HG02840 (cell line): ENCODE measurements around the gene GTF2IRD1.
"Not testable (repeated sequence)": the region's sequence is repeated elsewhere in the genome, so short reads cannot be mapped to it uniquely, and the experiment has no call there.

ENCODE experiments used
- ATAC-seq: cut with Tn5 transposase; IDR thresholded peaks from one replicate; pipeline ENCODE4 v1.9.1; 2021; ENCODE audit warnings: mild to moderate bottlenecking, moderate library complexity, moderate number of reproducible peaks; ENCODE audit not compliant: unreplicated experiment, low FRiP score

Gene GTF2IRD1

GRCh38 chr7:74507538-74508319 is 54.0 kb downstream of the GTF2IRD1 start:
- ATAC-seq = no peak

- ATAC-seq = not testable (repeated sequence)
These were observed 55.7 kb downstream of the GTF2IRD1 start for GRCh38 chr7:74509453-74509852.

DNA sequence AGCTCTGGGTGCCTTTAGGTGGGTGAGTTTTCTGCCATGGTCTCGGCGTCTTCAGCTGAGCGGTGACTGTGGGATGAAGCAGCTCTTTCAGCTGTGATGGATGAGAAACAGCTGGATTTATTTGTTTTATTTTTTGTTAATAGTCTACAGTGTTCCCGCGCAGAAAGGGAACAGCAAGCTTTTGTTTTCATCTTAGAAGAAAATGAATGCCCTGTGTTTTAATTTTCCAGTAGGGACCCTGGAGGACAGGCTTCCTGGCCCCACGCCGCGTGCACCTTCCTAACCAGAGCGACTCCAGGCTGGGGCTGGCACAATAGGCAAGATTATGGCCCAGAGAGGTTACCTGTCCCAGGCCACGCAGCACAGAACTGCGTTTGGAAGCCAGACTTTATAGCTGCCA is 57.6 kb downstream of the GTF2IRD1 start:
- no peak for ATAC-seq

DNA sequence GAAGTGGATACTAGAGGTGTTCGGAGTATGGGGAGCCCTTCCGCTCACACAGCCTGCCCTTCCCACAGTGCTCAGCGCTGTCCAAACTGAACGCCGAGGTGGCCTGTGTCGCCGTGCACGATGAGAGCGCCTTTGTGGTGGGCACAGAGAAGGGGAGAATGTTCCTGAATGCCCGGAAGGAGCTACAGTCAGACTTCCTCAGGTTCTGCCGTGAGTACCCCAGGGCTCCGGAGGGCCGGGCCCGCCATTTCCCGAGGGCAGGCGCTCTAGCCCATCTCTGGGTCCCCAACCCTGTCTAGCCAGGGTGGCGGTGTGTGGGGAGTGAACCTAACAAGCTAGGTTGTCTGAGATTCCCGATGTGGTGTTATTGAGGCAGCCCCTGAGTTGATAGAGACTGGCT is 59.1 kb downstream of the GTF2IRD1 start:
- no peak for ATAC-seq

DNA sequence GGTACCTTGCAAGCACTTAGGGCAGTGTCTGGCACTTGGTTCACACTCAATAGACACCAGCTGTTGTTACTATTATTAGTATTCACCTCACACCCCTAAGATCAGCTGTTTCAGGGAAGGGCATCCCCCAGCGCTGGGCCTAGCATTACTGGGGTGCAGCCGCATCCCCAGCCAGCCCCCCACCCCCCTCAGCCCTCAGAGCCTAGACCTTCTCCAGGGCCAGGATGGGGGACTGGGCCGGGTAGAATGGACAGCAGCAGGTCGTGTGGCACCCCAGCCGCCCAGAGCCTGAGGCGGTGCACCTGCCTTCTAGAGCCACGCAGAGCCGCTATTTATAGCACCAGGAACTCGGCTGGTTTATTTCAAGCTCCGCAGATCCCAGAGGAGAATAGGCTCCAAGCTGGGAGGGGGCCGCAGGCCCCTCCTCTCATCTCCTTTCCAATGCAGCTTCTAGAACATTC is 60.5 kb downstream of the GTF2IRD1 start:
- ATAC-seq = no peak

DNA sequence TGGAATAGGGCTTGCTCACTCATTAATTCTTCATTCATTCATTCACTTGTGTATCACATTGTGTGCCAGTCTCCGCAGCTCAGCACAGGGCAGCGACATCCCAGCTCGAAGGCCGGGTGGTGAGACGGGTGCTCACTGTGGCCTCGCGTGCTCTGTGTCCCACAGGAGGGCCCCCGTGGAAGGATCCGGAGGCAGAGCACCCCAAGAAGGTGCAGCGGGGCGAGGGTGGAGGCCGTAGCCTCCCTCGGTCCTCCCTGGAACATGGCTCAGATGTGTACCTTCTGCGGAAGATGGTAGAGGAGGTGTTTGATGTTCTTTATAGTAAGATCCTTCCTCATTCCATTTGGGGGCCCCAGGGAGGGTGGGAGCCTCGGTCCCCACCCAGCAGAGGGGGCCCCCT is 61.6 kb downstream of the GTF2IRD1 start:
- ATAC-seq = no peak

DNA sequence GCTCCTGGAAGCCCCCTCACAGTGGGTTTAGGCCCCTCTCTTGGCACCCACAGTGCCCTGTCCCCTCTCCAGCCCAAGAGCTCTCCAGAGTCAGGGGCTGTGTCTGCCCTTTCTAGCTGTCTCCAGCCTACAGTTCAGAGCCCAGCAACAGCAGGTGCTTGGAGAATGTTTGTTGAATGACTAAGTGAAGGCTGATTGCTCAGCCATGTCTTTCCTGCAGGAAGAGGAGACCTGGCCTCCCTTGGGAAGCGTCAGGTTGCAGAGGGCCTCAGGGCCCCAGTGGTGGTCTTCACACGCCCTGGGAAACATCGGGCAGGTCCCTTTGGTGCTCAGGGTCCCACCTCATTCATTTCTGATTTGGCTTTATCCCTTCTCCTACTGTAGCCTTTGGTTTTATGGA is 62.5 kb downstream of the GTF2IRD1 start:
- ATAC-seq = no peak

- ATAC-seq = no peak
These were observed 64.3 kb downstream of the GTF2IRD1 start for GRCh38 chr7:74518041-74518440.

DNA sequence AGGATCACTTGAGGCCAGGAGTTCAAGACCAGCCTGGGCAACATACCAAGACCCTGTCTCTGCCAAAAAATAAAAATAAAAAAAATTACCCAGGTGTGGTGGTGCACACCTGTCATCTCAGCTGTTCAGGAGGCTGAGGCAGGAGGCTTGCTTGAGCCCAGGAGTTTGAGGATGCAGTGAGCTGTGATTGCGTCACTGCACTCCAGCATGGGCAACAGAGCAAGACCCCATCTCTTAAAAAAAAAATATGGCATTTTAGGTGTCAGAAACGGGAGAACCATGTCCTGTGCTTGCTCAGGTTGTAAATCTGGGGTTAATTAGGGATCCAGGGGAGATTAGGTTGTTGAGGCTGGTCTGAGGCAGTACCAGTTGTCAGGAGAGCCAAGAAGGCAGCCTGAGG is 64.9 kb downstream of the GTF2IRD1 start:
- no peak for ATAC-seq

DNA sequence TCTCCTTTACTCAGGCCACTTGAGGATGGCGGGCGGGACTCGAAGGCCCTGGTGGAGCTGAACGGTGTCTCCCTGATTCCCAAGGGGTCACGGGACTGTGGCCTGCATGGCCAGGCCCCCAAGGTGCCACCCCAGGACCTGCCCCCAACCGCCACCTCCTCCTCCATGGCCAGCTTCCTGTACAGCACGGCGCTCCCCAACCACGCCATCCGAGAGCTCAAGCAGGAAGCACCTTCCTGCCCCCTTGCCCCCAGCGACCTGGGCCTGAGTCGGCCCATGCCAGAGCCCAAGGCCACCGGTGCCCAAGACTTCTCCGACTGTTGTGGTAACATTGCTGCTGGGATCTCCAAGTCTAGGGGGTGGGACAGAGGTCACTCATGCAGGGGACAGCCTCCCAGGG is 65.7 kb downstream of the GTF2IRD1 start:
- ATAC-seq = no peak

DNA sequence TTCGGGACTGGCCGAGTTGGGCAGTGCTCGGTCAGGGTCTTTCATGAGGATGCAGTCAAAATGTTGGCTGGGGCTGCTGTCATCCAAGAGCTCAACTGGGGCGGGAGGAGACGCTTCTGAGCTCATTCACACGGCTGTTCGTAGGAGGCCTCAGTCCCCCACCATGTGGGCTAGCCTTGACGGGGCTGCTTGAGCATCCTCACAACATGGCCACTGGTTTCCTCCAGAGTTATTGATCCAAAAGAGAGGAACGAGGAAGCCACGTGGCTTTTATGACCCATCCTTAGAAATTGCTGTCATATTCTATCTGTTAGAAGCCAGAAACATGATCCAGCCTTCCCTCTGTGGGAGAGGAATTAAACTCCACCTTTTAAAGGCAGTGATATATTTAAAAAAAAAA is 68.1 kb downstream of the GTF2IRD1 start:
- no peak for ATAC-seq

GRCh38 chr7:74522281-74522905 is 68.7 kb downstream of the GTF2IRD1 start:
- no peak for ATAC-seq

GRCh38 chr7:74523015-74523414 is 69.3 kb downstream of the GTF2IRD1 start:
- ATAC-seq = no peak

DNA sequence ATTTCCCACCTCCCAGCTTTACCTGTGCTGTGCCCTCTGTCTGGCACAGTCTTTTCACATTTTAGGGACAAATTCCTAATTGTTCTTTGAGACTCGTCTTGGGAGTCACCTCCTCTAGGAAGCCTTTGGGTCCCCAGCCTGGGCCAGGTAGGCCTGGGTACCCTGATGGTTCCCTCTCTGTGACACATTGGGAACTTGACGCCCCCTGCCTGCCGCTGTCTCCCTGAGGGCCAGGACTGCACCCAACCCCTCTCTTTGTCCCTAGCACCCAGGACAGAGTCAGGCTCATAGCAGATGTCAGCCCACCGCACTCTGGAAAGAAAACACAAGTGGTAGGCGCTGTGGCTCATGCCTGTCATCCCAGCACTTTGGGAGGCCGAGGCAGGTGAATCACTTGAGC is 71.4 kb downstream of the GTF2IRD1 start:
- ATAC-seq = no peak

DNA sequence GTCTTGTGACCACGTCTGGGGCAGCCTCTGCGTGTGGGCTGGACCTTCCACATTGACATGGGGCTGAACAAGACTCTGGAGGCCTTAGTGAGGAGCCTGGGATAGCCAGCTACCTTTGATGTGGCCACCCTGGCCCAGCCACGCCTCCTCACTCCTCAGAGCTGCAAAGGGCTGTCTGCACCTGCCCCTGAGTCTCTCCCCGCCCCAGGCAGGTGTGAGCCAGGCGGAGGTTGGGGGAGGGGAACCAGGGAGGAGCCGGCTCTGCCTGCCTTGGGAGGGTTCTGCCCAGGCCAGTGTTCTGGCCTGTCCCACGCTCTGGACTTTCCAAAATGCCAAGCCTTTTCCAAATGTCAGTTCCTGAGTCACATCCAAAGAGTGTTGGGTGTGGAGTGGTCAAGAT is 72.2 kb downstream of the GTF2IRD1 start:
- ATAC-seq = no peak

- no peak for ATAC-seq
These were observed 73.1 kb downstream of the GTF2IRD1 start for GRCh38 chr7:74526780-74527179.

DNA sequence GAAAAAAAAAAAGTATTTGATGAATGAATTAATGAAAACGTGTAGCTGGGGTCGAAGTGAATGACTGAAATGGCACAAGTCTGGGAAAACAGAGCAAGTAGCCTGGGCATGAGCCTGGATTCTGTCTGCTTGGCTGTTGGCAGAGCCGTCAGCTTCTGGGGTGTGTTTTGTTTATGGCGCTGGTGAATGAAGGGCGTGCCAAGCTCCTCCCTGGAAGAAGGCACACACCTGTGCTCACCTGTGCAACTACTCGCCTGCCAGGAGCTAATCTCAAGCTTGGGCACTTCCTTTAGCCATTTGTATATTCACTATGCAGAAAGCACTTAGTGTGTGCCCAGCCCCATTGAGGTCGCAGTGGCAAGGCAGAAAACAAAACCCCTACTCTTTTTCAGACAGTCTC is 74.1 kb downstream of the GTF2IRD1 start:
- no peak for ATAC-seq

DNA sequence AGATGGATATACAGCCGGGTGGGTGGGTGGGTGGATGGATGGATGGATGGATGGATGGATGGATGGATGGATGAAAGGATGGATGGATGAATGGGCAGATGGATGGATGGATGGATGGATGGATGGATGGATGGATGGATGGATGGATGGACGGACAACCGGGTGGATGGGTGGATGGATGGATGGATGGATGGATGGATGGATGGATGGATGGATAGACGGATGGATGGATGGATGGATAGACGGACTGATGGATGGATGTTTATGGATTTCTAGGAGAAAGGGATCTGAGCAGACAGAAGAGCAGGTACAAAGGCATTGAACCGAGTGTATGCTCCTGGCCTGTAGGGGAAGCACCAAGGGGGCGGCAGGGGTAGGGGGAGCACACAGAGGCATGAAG is 75.1 kb downstream of the GTF2IRD1 start:
- not testable (repeated sequence) for ATAC-seq

GRCh38 chr7:74535951-74536356 is 82.2 kb downstream of the GTF2IRD1 start:
- ATAC-seq = no peak

- not testable (repeated sequence) for ATAC-seq
These were observed 88.2 kb downstream of the GTF2IRD1 start for GRCh38 chr7:74541937-74542336.

DNA sequence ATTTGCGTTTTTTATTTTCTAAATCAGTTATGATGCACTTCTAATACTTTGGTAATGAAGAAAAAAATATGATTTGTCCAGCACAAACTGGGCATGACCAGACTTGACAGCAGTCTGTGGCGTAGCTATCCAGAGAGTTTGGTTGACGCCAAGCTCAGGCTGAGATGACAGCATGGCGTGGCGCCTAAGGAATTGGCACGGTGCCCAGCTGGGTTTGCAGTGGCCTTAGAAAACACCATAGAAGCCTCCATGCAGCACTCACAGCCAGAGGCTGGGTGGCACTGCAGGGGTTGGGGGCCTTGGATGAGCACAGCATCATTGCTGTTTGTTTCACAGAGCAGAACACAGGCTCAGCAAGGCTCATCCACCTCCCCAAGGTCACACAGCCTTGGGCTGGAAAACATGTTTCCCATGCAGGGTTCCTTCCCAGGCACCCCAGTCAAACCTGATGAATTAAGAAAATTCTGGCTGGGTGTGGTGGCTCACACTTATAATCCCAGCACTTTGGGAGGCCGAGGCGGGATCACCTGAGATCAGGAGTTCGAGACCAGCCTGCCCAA is 88.9 kb downstream of the GTF2IRD1 start:
- no peak for ATAC-seq
